Testis (tissue), 2 donors: Measurements from ENCODE around the gene MLC1.

ENCODE experiments used
- POLR2A ChIP-seq: fragments of 450-650 bp; IDR thresholded peaks from one replicate; pipeline ENCODE4 v1.6.1; 2017; ENCODE audit warnings: antibody characterized with exemption, mild to moderate bottlenecking, moderate library complexity
- TF ChIP-seq, protein P1 (sequence below), 3 experiments: fragments of 450-650 bp in 2 of 3; fragments of 200-600 bp in 1 of 3; sonication (generic) in 1 of 3; IDR thresholded peaks; one replicate each; pipeline ENCODE4 v1.5.1; 2016 to 2019; ENCODE audit warnings: antibody characterized with exemption in 3 of 3, mild to moderate bottlenecking in 2 of 3, moderate library complexity in 1 of 3

DNA sequence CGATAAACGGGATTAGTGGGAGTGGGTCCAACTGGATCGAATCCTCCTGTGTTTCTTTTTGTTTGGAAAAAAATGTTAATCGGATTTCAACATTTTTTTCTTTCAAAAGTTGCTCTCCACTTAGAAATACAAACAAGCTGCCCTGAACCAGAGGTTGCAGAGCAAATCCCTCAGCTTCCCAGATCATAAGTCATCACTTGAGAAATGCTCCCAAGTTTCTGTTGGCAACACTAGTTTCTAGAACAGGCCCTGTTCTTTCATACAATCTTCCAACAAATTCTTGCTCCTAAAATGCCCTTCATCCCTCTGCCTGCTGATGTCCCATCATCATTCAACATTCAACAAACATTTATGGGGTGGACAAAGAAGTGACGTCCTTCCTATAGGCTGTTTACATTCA is 1.3 kb upstream of the MLC1 start:
- TF ChIP-seq, protein P1, sequence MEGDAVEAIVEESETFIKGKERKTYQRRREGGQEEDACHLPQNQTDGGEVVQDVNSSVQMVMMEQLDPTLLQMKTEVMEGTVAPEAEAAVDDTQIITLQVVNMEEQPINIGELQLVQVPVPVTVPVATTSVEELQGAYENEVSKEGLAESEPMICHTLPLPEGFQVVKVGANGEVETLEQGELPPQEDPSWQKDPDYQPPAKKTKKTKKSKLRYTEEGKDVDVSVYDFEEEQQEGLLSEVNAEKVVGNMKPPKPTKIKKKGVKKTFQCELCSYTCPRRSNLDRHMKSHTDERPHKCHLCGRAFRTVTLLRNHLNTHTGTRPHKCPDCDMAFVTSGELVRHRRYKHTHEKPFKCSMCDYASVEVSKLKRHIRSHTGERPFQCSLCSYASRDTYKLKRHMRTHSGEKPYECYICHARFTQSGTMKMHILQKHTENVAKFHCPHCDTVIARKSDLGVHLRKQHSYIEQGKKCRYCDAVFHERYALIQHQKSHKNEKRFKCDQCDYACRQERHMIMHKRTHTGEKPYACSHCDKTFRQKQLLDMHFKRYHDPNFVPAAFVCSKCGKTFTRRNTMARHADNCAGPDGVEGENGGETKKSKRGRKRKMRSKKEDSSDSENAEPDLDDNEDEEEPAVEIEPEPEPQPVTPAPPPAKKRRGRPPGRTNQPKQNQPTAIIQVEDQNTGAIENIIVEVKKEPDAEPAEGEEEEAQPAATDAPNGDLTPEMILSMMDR (IDR thresholded peaks at IDR 0.05), result no peak
- no peak for TF ChIP-seq POLR2A
